GM12878 (cell line): ENCODE results near the gene GSTCD. TPM values are rescaled to one million over a fixed set of nuclear protein-coding genes. Genes with fewer than 3 reads are reported as not detected.

Source experiments
- ATAC-seq: fragments of 200-7000 bp; cut with Tn5 transposase; 3 replicates; pipeline ENCODE4 v1.9.1; 2020; ENCODE audit warnings: mild to moderate bottlenecking, moderate library complexity
- BruUV-seq: library from RNA; stranded (reverse); fragments of 400-500 nt; replicated peaks from 2 replicates; lab custom pipeline; 2021; lab: Mats Ljungman, UMichigan
- CTCF ChIA-PET: fragments of 300-600 bp; sonication (Branson Sonifier 250); formaldehyde crosslinking; extraction: SDS; loops from one replicate; lab custom pipeline; 2021; ENCODE audit warnings: inconsistent platforms; lab: Yijun Ruan, JAX
- POLR2A ChIA-PET: fragments of 350-600 bp; formaldehyde crosslinking; extraction: SDS; loops from one replicate; lab custom pipeline; 2021; ENCODE audit warnings: inconsistent platforms; lab: Charles Lee
- RAD21 ChIA-PET: fragments of 300-600 bp; sonication (Branson Sonifier 250); formaldehyde crosslinking; loops from one replicate; lab custom pipeline; 2023; ENCODE audit warnings: antibody characterized with exemption; ENCODE audit not compliant: unreplicated experiment; lab: Charles Lee
- SMC1A ChIA-PET: fragments of 300-600 bp; sonication (Branson Sonifier 250); formaldehyde crosslinking; loops from one replicate; lab custom pipeline; 2023; ENCODE audit not compliant: unreplicated experiment, uncharacterized antibody; lab: Charles Lee
- DNase-seq: peaks from one replicate; pipeline ENCODE4 v3.0.0-alpha.2; 2011; ENCODE audit warnings: low read depth, low spot score
- FAIRE-seq: peaks from 3 replicates; lab custom pipeline; 2011; peaks lifted over from hg19 to GRCh38; lab: Jason Lieb, UNC
- H2AFZ ChIP-seq: 2 replicates; pipeline ENCODE4 v1.6.0; 2011; ENCODE audit warnings: low read depth, low read length, control low read depth; ENCODE audit not compliant: control insufficient read depth
- H3K27ac ChIP-seq: 2 replicates; pipeline ENCODE4 v1.5.1; 2011; ENCODE audit warnings: control low read depth; ENCODE audit not compliant: control insufficient read depth, insufficient read depth
- H3K27me3 ChIP-seq, 2 experiments: replicated peaks in 1 of 2; 2 replicates each; pipeline versions ENCODE4 v1.6.0 to v1.6.1; 2011; ENCODE audit warnings: low read length in 1 of 2; ENCODE audit not compliant: control insufficient read depth in 2 of 2, insufficient read depth in 2 of 2
- H3K36me3 ChIP-seq, 2 experiments: 2 replicates each; pipeline ENCODE4 v1.5.1; 2011; ENCODE audit warnings: low read length in 1 of 2; ENCODE audit not compliant: control insufficient read depth in 2 of 2, insufficient read depth in 2 of 2
- H3K4me1 ChIP-seq: 2 replicates; pipeline ENCODE4 v1.6.1; 2011; ENCODE audit warnings: mild to moderate bottlenecking, low read length, moderate library complexity, mixed read lengths; ENCODE audit not compliant: control insufficient read depth, insufficient read depth
- H3K4me2 ChIP-seq: 2 replicates; pipeline ENCODE4 v1.6.0; 2011; ENCODE audit warnings: control low read depth; ENCODE audit not compliant: control insufficient read depth, insufficient read depth
- H3K4me3 ChIP-seq: fragments of 200-600 bp; sonication (generic); 2 replicates; pipeline ENCODE4 v1.5.1; 2016
- H3K79me2 ChIP-seq: 2 replicates; pipeline ENCODE4 v1.6.0; 2011; ENCODE audit warnings: low read length; ENCODE audit not compliant: control insufficient read depth, insufficient read depth
- H3K9ac ChIP-seq: 2 replicates; pipeline ENCODE4 v1.8.0; 2011; ENCODE audit warnings: low read length, control low read depth, mixed read lengths; ENCODE audit not compliant: control insufficient read depth, insufficient read depth
- H3K9me3 ChIP-seq: replicated peaks from 3 replicates; pipeline ENCODE4 v1.5.1; 2011; ENCODE audit warnings: mild to moderate bottlenecking, low read length; ENCODE audit not compliant: control insufficient read depth, insufficient read depth
- H4K20me1 ChIP-seq: 2 replicates; pipeline ENCODE4 v1.6.0; 2011; ENCODE audit not compliant: control insufficient read depth, insufficient read depth
- CBFB ChIP-seq: IDR thresholded peaks from 2 replicates; pipeline ENCODE4 v1.6.1; 2016; ENCODE audit warnings: antibody characterized with exemption, low read depth
- CHD1 ChIP-seq: IDR thresholded peaks from 2 replicates; pipeline ENCODE4 v1.6.1; 2012; ENCODE audit warnings: low read depth, low read length, improper control_type of control experiment
- WGBS: methylation state at CpG from one replicate; pipeline ENCODE4 v1.1.6; 2016; ENCODE audit warnings: low lambda C conversion rate; ENCODE audit not compliant: insufficient replicate concordance, insufficient coverage; ENCODE audit errors: missing lambda C conversion rate; 5-methylcytosine and 5-hydroxymethylcytosine counted together
- in situ Hi-C: fragments of 300-500 bp; cut with MboI; formaldehyde crosslinking; loops from 9 replicates; pipeline ENCODE4 v1.14.3; 2018; ENCODE audit warnings: mixed read lengths
- intact Hi-C: fragments of 100-400 bp; cut with micrococcal nuclease; formaldehyde crosslinking; loops from one replicate; pipeline ENCODE4 v1.14.2; 2022; ENCODE audit not compliant: unreplicated experiment
- polyA plus RNA-seq, 11 experiments: library from polyadenylated mRNA; depleted of rRNA in 4 of 11; unstranded in 6 of 11; stranded (reverse) in 5 of 11; fragments of >200 nt; fragmentation: Nextera tagmentation in 4 of 11; fragmentation: Illumina TruSeq in 1 of 11; extraction: Ambion mirVana in 4 of 11; extraction: Trizol in 1 of 11; gene quantifications; 1 replicate in 1 of 11; 2 replicates in 10 of 11; pipeline versions ENCODE4 v1.2.1 to v1.2.3, GENCODE V29; 2011 to 2016; ENCODE audit warnings: inconsistent platforms in 2 of 11, missing spikeins in 2 of 11, low read depth in 1 of 11
- total RNA-seq, 4 experiments: library from RNA; depleted of rRNA in 3 of 4; stranded (reverse); fragments of >200 nt in 3 of 4; fragmentation: Illumina TruSeq in 1 of 4; extraction: Trizol in 1 of 4; gene quantifications; 2 replicates each; pipeline versions ENCODE4 v1.2.1 to v1.2.3, GENCODE V29; 2013 to 2021
- TF ChIP-seq, protein P1 (sequence below): fragments of 450-650 bp; IDR thresholded peaks from 2 replicates; pipeline ENCODE4 v1.6.1; 2017; ENCODE audit warnings: mild to moderate bottlenecking, moderate library complexity

The GSTCD gene
- total and polyA plus RNA-seq, 10 of the 15 experiments (the other 5 are each of a cell fraction or from before 2014, with no cell fraction given), result 4.3 to 28.4 (median 14.1) TPM

DNA sequence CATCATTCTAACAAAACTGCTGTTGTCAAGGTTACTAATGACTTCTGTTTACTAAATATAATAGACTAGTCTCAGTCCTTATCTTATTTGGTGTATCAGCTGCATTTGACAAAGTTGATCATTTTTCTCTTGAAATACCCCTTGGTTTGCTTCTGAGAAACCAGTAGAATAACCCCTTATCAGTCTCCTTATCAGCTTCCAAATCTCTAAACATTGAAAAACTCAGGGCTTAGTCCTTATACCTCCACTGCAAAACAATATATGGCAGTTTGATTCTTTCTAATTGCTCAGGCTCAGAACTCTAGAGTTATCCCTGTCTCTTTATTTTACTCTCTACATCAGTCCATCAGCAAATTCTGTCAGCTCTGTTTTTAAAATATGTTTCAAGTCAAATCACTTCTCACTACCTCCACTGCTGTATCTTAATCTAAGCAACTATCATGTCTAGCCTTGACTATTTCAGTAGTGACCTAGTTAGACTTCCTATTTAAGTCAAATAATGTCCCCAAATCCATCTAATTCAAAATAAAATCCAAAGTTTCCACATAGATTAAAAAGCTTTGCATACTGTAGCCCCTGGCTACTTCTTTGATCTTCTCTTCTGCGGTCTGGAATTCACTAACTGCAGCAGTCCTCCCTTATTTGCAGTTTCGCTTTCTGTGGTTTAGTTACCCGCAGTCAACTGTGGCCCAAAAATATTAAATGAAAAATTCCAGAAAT is 99.6 kb downstream of the GSTCD start:
- CTCF ChIA-PET, result interaction anchor here (1.1 kb wide), 1 partner anchor 40 kb away, joined by 3 read pairs; no protein-coding TSS in a partner anchor
- Histone ChIP-seq H3K27ac (no peak overlapping the region), H3K9ac (no peak overlapping the region)
- no TSS peak for BruUV-seq
- TF ChIP-seq, protein P1, sequence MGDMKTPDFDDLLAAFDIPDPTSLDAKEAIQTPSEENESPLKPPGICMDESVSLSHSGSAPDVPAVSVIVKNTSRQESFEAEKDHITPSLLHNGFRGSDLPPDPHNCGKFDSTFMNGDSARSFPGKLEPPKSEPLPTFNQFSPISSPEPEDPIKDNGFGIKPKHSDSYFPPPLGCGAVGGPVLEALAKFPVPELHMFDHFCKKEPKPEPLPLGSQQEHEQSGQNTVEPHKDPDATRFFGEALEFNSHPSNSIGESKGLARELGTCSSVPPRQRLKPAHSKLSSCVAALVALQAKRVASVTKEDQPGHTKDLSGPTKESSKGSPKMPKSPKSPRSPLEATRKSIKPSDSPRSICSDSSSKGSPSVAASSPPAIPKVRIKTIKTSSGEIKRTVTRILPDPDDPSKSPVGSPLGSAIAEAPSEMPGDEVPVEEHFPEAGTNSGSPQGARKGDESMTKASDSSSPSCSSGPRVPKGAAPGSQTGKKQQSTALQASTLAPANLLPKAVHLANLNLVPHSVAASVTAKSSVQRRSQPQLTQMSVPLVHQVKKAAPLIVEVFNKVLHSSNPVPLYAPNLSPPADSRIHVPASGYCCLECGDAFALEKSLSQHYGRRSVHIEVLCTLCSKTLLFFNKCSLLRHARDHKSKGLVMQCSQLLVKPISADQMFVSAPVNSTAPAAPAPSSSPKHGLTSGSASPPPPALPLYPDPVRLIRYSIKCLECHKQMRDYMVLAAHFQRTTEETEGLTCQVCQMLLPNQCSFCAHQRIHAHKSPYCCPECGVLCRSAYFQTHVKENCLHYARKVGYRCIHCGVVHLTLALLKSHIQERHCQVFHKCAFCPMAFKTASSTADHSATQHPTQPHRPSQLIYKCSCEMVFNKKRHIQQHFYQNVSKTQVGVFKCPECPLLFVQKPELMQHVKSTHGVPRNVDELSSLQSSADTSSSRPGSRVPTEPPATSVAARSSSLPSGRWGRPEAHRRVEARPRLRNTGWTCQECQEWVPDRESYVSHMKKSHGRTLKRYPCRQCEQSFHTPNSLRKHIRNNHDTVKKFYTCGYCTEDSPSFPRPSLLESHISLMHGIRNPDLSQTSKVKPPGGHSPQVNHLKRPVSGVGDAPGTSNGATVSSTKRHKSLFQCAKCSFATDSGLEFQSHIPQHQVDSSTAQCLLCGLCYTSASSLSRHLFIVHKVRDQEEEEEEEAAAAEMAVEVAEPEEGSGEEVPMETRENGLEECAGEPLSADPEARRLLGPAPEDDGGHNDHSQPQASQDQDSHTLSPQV, result no peak
- TF ChIP-seq CHD1, result no peak
- no peak for TF ChIP-seq CBFB
- TF ChIP-seq, all 136 proteins: peak for 0
- SMC1A ChIA-PET, result no interaction called here
- DNase-seq (no peak), ATAC-seq (no peak), FAIRE-seq (no peak)
- in situ Hi-C loops (no loop called here), intact Hi-C loops (no loop called here)
- no peak overlapping the region for H3K4me3 ChIP-seq
- H3K4me1 ChIP-seq, result no peaks in the 10 kb centered on the region
- no peaks in the 10 kb centered on the region for H3K27me3 ChIP-seq
- H3K79me2 ChIP-seq, result no peaks in the 10 kb centered on the region
- H4K20me1 ChIP-seq, result no peaks in the 10 kb centered on the region
- no peaks in the 10 kb centered on the region for H3K9me3 ChIP-seq
- 58% methylated on average over 3 of the region's 3 CpGs for WGBS
- no peak overlapping the region for H2AFZ ChIP-seq
- no peaks in the 10 kb centered on the region for H3K36me3 ChIP-seq
- RAD21 ChIA-PET, result no interaction called here
- no peak overlapping the region for H3K4me2 ChIP-seq
- POLR2A ChIA-PET, result no interaction called here
